ENCODE data around the gene KANTR.

DNA sequence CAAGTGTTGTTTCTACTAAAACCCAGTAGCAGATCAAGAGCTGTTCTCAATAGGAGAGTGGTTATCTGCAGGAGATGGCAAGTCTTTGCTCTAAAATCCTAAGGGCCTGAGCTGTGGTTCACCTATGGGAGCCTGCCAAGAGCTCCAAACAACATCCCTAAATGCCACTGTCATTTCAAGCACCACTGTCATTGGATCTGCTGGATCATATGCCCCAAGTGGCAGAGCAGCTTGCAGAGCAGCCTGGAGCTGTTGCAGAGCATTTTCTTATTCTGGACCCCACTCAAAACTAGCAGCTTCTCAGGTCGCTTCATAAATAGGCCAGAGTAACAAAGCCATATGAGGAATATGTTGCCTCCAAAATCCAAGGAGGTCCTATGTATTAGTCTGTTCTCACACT is 59.6 kb downstream of the KANTR start:
- TF ChIP-seq POLR2A (IDR thresholded peaks at IDR 0.05; ENCODE audit: low read depth, low read length) (no peak), POLR2AphosphoS5 (IDR thresholded peaks at IDR 0.05; ENCODE audit: low read depth, low read length) (no peak), SPI1 (IDR thresholded peaks at IDR 0.05; ENCODE audit: low read depth, low read length) (no peak), PAX5 (IDR thresholded peaks at IDR 0.05; ENCODE audit: insufficient read depth, low read length, severe bottlenecking) (no peak), TAF1 (IDR thresholded peaks at IDR 0.05; ENCODE audit: low read depth, low read length) (no peak), POU2F2 (IDR thresholded peaks at IDR 0.05; ENCODE audit: low read depth, low read length) (no peak)
